ENCODE data around the gene RNF214.

RNF214 gene

GRCh38 chr11:117279711-117280376 lies 47.4 kb downstream of the RNF214 start:
- Histone ChIP-seq H3K9me3 (ENCODE audit: low read length) (no peaks in the 10 kb centered on the region), H3K9ac (ENCODE audit: low read length) (no peak overlapping the region), H3K4me1 (ENCODE audit: insufficient read depth, low read length) (no peaks in the 10 kb centered on the region), H3K4me3 (ENCODE audit: low read depth in 1 of 2, low read length in 2 of 2) (no peak overlapping the region), H3K27ac (ENCODE audit: low read depth, low read length) (no peak overlapping the region), H3K27me3 (ENCODE audit: control insufficient read depth in 1 of 2, insufficient read depth in 2 of 2, low read length in 2 of 2) (no peaks in the 10 kb centered on the region), H3K36me3 (ENCODE audit: insufficient read depth, low read length) (peaks cover 48% of the 10 kb centered on the region)

- Histone ChIP-seq H3K9ac (ENCODE audit: low read length) (no peak overlapping the region), H3K27ac (ENCODE audit: low read depth, low read length) (no peak overlapping the region), H3K36me3 (ENCODE audit: insufficient read depth, low read length) (peaks cover 61% of the 10 kb centered on the region), H3K27me3 (ENCODE audit: control insufficient read depth in 1 of 2, insufficient read depth in 2 of 2, low read length in 2 of 2) (no peaks in the 10 kb centered on the region), H3K9me3 (ENCODE audit: low read length) (no peaks in the 10 kb centered on the region), H3K4me1 (ENCODE audit: insufficient read depth, low read length) (no peaks in the 10 kb centered on the region), H3K4me3 (ENCODE audit: low read depth in 1 of 2, low read length in 2 of 2) (no peak overlapping the region)
Measured at GRCh38 chr11:117281159-117281558, 48.7 kb downstream of the RNF214 start.

GRCh38 chr11:117281869-117282268 lies 49.4 kb downstream of the RNF214 start:
- Histone ChIP-seq H3K4me1 (ENCODE audit: insufficient read depth, low read length) (no peaks in the 10 kb centered on the region), H3K36me3 (ENCODE audit: insufficient read depth, low read length) (peaks cover 61% of the 10 kb centered on the region), H3K9me3 (ENCODE audit: low read length) (no peaks in the 10 kb centered on the region), H3K27me3 (ENCODE audit: control insufficient read depth in 1 of 2, insufficient read depth in 2 of 2, low read length in 2 of 2) (no peaks in the 10 kb centered on the region), H3K9ac (ENCODE audit: low read length) (no peak overlapping the region), H3K27ac (ENCODE audit: low read depth, low read length) (no peak overlapping the region), H3K4me3 (ENCODE audit: low read depth in 1 of 2, low read length in 2 of 2) (no peak overlapping the region)

- Histone ChIP-seq H3K9me3 (ENCODE audit: low read length) (no peaks in the 10 kb centered on the region), H3K4me3 (ENCODE audit: low read depth in 1 of 2, low read length in 2 of 2) (no peak overlapping the region), H3K27ac (ENCODE audit: low read depth, low read length) (no peak overlapping the region), H3K36me3 (ENCODE audit: insufficient read depth, low read length) (peaks cover 66% of the 10 kb centered on the region), H3K4me1 (ENCODE audit: insufficient read depth, low read length) (no peaks in the 10 kb centered on the region), H3K27me3 (ENCODE audit: control insufficient read depth in 1 of 2, insufficient read depth in 2 of 2, low read length in 2 of 2) (no peaks in the 10 kb centered on the region), H3K9ac (ENCODE audit: low read length) (no peak overlapping the region)
Measured at GRCh38 chr11:117282956-117283355, 50.5 kb downstream of the RNF214 start.

- H3K27me3 ChIP-seq (ENCODE audit: control insufficient read depth in 1 of 2, insufficient read depth in 2 of 2, low read length in 2 of 2), result no peaks in the 10 kb centered on the region
- no peaks in the 10 kb centered on the region for H3K4me1 ChIP-seq (ENCODE audit: insufficient read depth, low read length)
- H3K9ac ChIP-seq (ENCODE audit: low read length), result no peak overlapping the region
- no peak overlapping the region for H3K4me3 ChIP-seq (ENCODE audit: low read depth in 1 of 2, low read length in 2 of 2)
- no peak overlapping the region for H3K27ac ChIP-seq (ENCODE audit: low read depth, low read length)
- H3K36me3 ChIP-seq (ENCODE audit: insufficient read depth, low read length), result peaks cover 76% of the 10 kb centered on the region
- H3K9me3 ChIP-seq (ENCODE audit: low read length), result no peaks in the 10 kb centered on the region
Measured at GRCh38 chr11:117284053-117284452, 51.6 kb downstream of the RNF214 start.

- H3K36me3 ChIP-seq (ENCODE audit: insufficient read depth, low read length), result peaks cover 82% of the 10 kb centered on the region
- no peak overlapping the region for H3K4me3 ChIP-seq (ENCODE audit: low read depth in 1 of 2, low read length in 2 of 2)
- no peaks in the 10 kb centered on the region for H3K27me3 ChIP-seq (ENCODE audit: control insufficient read depth in 1 of 2, insufficient read depth in 2 of 2, low read length in 2 of 2)
- no peaks in the 10 kb centered on the region for H3K4me1 ChIP-seq (ENCODE audit: insufficient read depth, low read length)
- no peak overlapping the region for H3K27ac ChIP-seq (ENCODE audit: low read depth, low read length)
- H3K9me3 ChIP-seq (ENCODE audit: low read length), result no peaks in the 10 kb centered on the region
- H3K9ac ChIP-seq (ENCODE audit: low read length), result no peak overlapping the region
Measured at GRCh38 chr11:117286588-117286987, 54.1 kb downstream of the RNF214 start.

- H3K9me3 ChIP-seq (ENCODE audit: low read length), result no peaks in the 10 kb centered on the region
- H3K4me3 ChIP-seq (ENCODE audit: low read depth in 1 of 2, low read length in 2 of 2), result no peak overlapping the region
- no peak overlapping the region for H3K27ac ChIP-seq (ENCODE audit: low read depth, low read length)
- no peaks in the 10 kb centered on the region for H3K27me3 ChIP-seq (ENCODE audit: control insufficient read depth in 1 of 2, insufficient read depth in 2 of 2, low read length in 2 of 2)
- H3K4me1 ChIP-seq (ENCODE audit: insufficient read depth, low read length), result no peaks in the 10 kb centered on the region
- no peak overlapping the region for H3K9ac ChIP-seq (ENCODE audit: low read length)
- H3K36me3 ChIP-seq (ENCODE audit: insufficient read depth, low read length), result peaks cover 79% of the 10 kb centered on the region
Measured at GRCh38 chr11:117287668-117288067, 55.2 kb downstream of the RNF214 start.

GRCh38 chr11:117289795-117290194 lies 57.3 kb downstream of the RNF214 start:
- Histone ChIP-seq H3K4me3 (ENCODE audit: low read depth in 1 of 2, low read length in 2 of 2) (no peak overlapping the region), H3K4me1 (ENCODE audit: insufficient read depth, low read length) (no peaks in the 10 kb centered on the region), H3K36me3 (ENCODE audit: insufficient read depth, low read length) (peaks cover 70% of the 10 kb centered on the region), H3K27ac (ENCODE audit: low read depth, low read length) (no peak overlapping the region), H3K9me3 (ENCODE audit: low read length) (no peaks in the 10 kb centered on the region), H3K27me3 (ENCODE audit: control insufficient read depth in 1 of 2, insufficient read depth in 2 of 2, low read length in 2 of 2) (no peaks in the 10 kb centered on the region), H3K9ac (ENCODE audit: low read length) (no peak overlapping the region)

- H3K4me1 ChIP-seq (ENCODE audit: insufficient read depth, low read length), result no peaks in the 10 kb centered on the region
- no peak within 1 kb of the TSS for H3K27ac ChIP-seq (ENCODE audit: low read depth, low read length)
- no peak within 1 kb of the TSS for H3K4me3 ChIP-seq (ENCODE audit: low read depth in 1 of 2, low read length in 2 of 2)
- H3K27me3 ChIP-seq (ENCODE audit: control insufficient read depth in 1 of 2, insufficient read depth in 2 of 2, low read length in 2 of 2), result no peaks in the 10 kb centered on the region
- no peaks in the 10 kb centered on the region for H3K9me3 ChIP-seq (ENCODE audit: low read length)
- peaks cover 58% of the 10 kb centered on the region for H3K36me3 ChIP-seq (ENCODE audit: insufficient read depth, low read length)
- H3K9ac ChIP-seq (ENCODE audit: low read length), result no peak within 1 kb of the TSS
Measured at GRCh38 chr11:117290809-117291396, 58.4 kb downstream of the RNF214 start, which contains the start of gene BACE1-AS. BACE1-AS (plus strand) TSS chr11:117291346.

- H3K9me3 ChIP-seq (ENCODE audit: low read length), result no peaks in the 10 kb centered on the region
- no peak overlapping the region for H3K9ac ChIP-seq (ENCODE audit: low read length)
- H3K27me3 ChIP-seq (ENCODE audit: control insufficient read depth in 1 of 2, insufficient read depth in 2 of 2, low read length in 2 of 2), result no peaks in the 10 kb centered on the region
- no peaks in the 10 kb centered on the region for H3K4me1 ChIP-seq (ENCODE audit: insufficient read depth, low read length)
- H3K27ac ChIP-seq (ENCODE audit: low read depth, low read length), result no peak overlapping the region
- no peak overlapping the region for H3K4me3 ChIP-seq (ENCODE audit: low read depth in 1 of 2, low read length in 2 of 2)
- H3K36me3 ChIP-seq (ENCODE audit: insufficient read depth, low read length), result peaks cover 52% of the 10 kb centered on the region
Measured at GRCh38 chr11:117292616-117293015, 60.1 kb downstream of the RNF214 start.

GRCh38 chr11:117295438-117296137 lies 63.1 kb downstream of the RNF214 start:
- Histone ChIP-seq H3K27ac (ENCODE audit: low read depth, low read length) (no peak overlapping the region), H3K4me3 (ENCODE audit: low read depth in 1 of 2, low read length in 2 of 2) (no peak overlapping the region), H3K27me3 (ENCODE audit: control insufficient read depth in 1 of 2, insufficient read depth in 2 of 2, low read length in 2 of 2) (no peaks in the 10 kb centered on the region), H3K9me3 (ENCODE audit: low read length) (no peaks in the 10 kb centered on the region), H3K9ac (ENCODE audit: low read length) (no peak overlapping the region), H3K36me3 (ENCODE audit: insufficient read depth, low read length) (peaks cover 25% of the 10 kb centered on the region), H3K4me1 (ENCODE audit: insufficient read depth, low read length) (peaks cover 2% of the 10 kb centered on the region)
